Testis (tissue), 3 donors: Measurements from ENCODE around the gene PLA1A. TPM values are rescaled to one million over a fixed set of nuclear protein-coding genes. Genes with fewer than 3 reads are reported as not detected.
A peak's percentile ranks its signal among the peaks of the same experiment; 100 is the strongest.

Experiments used
- DNase-seq: peaks from one replicate; pipeline ENCODE4 v3.0.0-alpha.2; 2019
- H3K27ac ChIP-seq, 2 donors: fragments of 200-600 bp; sonication (generic); one replicate each; pipeline ENCODE4 v1.5.1; 2019
- H3K27me3 ChIP-seq: fragments of 200-600 bp; sonication (generic); one replicate; pipeline ENCODE4 v1.5.1; 2019
- H3K36me3 ChIP-seq: fragments of 200-600 bp; sonication (generic); one replicate; pipeline ENCODE4 v1.5.1; 2017; ENCODE audit warnings: low read depth; ENCODE audit errors: missing control alignments
- H3K4me1 ChIP-seq: fragments of 200-600 bp; sonication (generic); one replicate; pipeline ENCODE4 v1.5.1; 2019
- H3K4me3 ChIP-seq, 2 donors: fragments of 200-600 bp; sonication (generic); one replicate each; pipeline ENCODE4 v1.5.1; 2017 to 2019
- H3K9me3 ChIP-seq: fragments of 200-600 bp; sonication (generic); one replicate; pipeline ENCODE4 v1.5.1; 2017
- CTCF ChIP-seq, 3 experiments: fragments of 450-650 bp in 2 of 3; fragments of 200-600 bp in 1 of 3; sonication (generic) in 1 of 3; IDR thresholded peaks; one replicate each; pipeline ENCODE4 v1.5.1; 2016 to 2019; ENCODE audit warnings: antibody characterized with exemption in 3 of 3, mild to moderate bottlenecking in 2 of 3, moderate library complexity in 1 of 3
- POLR2A ChIP-seq: fragments of 450-650 bp; IDR thresholded peaks from one replicate; pipeline ENCODE4 v1.6.1; 2017; ENCODE audit warnings: antibody characterized with exemption, mild to moderate bottlenecking, moderate library complexity
- WGBS, 2 donors: methylation state at CpG; one replicate each; pipeline ENCODE4 v1.1.5; 2018; 5-methylcytosine and 5-hydroxymethylcytosine counted together
- intact Hi-C: fragments of 100-400 bp; cut with DNase I; formaldehyde crosslinking; loops from one replicate; pipeline ENCODE4 v1.15.1; 2023; ENCODE audit warnings: low total_unique reads
- polyA plus RNA-seq: library from polyadenylated mRNA; stranded (reverse); fragments of 350-450 nt; fragmentation: Illumina TruSeq; extraction: RNeasy Lipid Tissue Mini Kit (QIAGEN cat#74804); gene quantifications from one replicate; pipeline ENCODE4 v1.2.3, GENCODE V29; 2014; ENCODE audit warnings: low read depth, low replicate concordance; ENCODE audit not compliant: insufficient read depth
- total RNA-seq, 2 donors: library from RNA; depleted of rRNA; stranded (reverse); fragments of >200 nt; gene quantifications; one replicate each; pipeline ENCODE4 v1.2.3, GENCODE V29; 2016

Gene PLA1A
- total and polyA plus RNA-seq, 3 donors from 2014 or later, result 0.87 to 8.7 (median 2.7) TPM

GRCh38 chr3:119579366-119580066 is 18.2 kb upstream of the PLA1A start, which contains the start of gene ADPRH:
Gene ADPRH, plus strand, starts transcription at chr3:119579492. Its CDS starts 2,678 bp downstream, at chr3:119582170.
- WGBS, 2 donors, result 2 to 6% methylated on average over 17 to 54 of the region's 68 CpGs
- Histone ChIP-seq H3K27me3 (no peaks in the 10 kb centered on the region), H3K4me3 (peak within 1 kb of the TSS; percentile 64 to 76), H3K9me3 (no peaks in the 10 kb centered on the region), H3K36me3 (no peaks in the 10 kb centered on the region), H3K4me1 (peaks cover 11% of the 10 kb centered on the region), H3K27ac (peak within 1 kb of the TSS; percentile 95)
- DNase-seq, result peak; percentile 85
- intact Hi-C loops, result no loop called here
- TF ChIP-seq POLR2A (no peak), CTCF (IDR thresholded peaks at IDR 0.05) (no peak)

- peak; percentile 61 for DNase-seq
- TF ChIP-seq CTCF (IDR thresholded peaks at IDR 0.05) (peak in 1 of 3 experiments; percentile 0), POLR2A (no peak)
- no peaks in the 10 kb centered on the region for H3K36me3 ChIP-seq
- intact Hi-C loops, result no loop called here
- WGBS, 2 donors, result 4 to 10% methylated on average over 16 of the region's 16 CpGs
- H3K27ac ChIP-seq, result peak overlapping the region; percentile 95
- no peaks in the 10 kb centered on the region for H3K9me3 ChIP-seq
- H3K27me3 ChIP-seq, result no peaks in the 10 kb centered on the region
- peak overlapping the region; percentile 64 to 76 for H3K4me3 ChIP-seq
- H3K4me1 ChIP-seq, result peaks cover 11% of the 10 kb centered on the region
Observed at GRCh38 chr3:119580067-119580760, 17.5 kb upstream of the PLA1A start.

- no peaks in the 10 kb centered on the region for H3K27me3 ChIP-seq
- no peak overlapping the region for H3K4me3 ChIP-seq
- intact Hi-C loops, result no loop called here
- H3K4me1 ChIP-seq, result peaks cover 6% of the 10 kb centered on the region
- DNase-seq, result no peak
- H3K9me3 ChIP-seq, result no peaks in the 10 kb centered on the region
- 88 to 91% methylated on average over 6 of the region's 6 CpGs for WGBS, 2 donors
- H3K36me3 ChIP-seq, result no peaks in the 10 kb centered on the region
- no peak overlapping the region for H3K27ac ChIP-seq
- TF ChIP-seq POLR2A (no peak), CTCF (IDR thresholded peaks at IDR 0.05) (no peak)
Observed at GRCh38 chr3:119582178-119582577, 15.5 kb upstream of the PLA1A start.

GRCh38 chr3:119585208-119585607 is 12.5 kb upstream of the PLA1A start:
- H3K4me1 ChIP-seq, result peaks cover 4% of the 10 kb centered on the region
- H3K27me3 ChIP-seq, result no peaks in the 10 kb centered on the region
- no peak overlapping the region for H3K27ac ChIP-seq
- H3K36me3 ChIP-seq, result no peaks in the 10 kb centered on the region
- no peak for DNase-seq
- no peak overlapping the region for H3K4me3 ChIP-seq
- no peak for TF ChIP-seq POLR2A
- intact Hi-C loops, result no loop called here
- WGBS, 2 donors, result 94 to 95% methylated on average over 10 of the region's 10 CpGs
- H3K9me3 ChIP-seq, result no peaks in the 10 kb centered on the region

- WGBS, 2 donors, result 88 to 97% methylated on average over 8 to 11 of the region's 11 CpGs
- no peaks in the 10 kb centered on the region for H3K36me3 ChIP-seq
- H3K4me1 ChIP-seq, result no peaks in the 10 kb centered on the region
- intact Hi-C loops, result no loop called here
- H3K27me3 ChIP-seq, result no peaks in the 10 kb centered on the region
- no peak overlapping the region for H3K4me3 ChIP-seq
- no peak overlapping the region for H3K27ac ChIP-seq
- no peak for DNase-seq
- H3K9me3 ChIP-seq, result no peaks in the 10 kb centered on the region
- TF ChIP-seq POLR2A (no peak), CTCF (IDR thresholded peaks at IDR 0.05) (no peak)
Observed at GRCh38 chr3:119585856-119586570, 11.7 kb upstream of the PLA1A start.
